ENCODE measurements around the gene SNTG2. TPM values are rescaled to one million over a fixed set of nuclear protein-coding genes. Genes with fewer than 3 reads are reported as not detected.

The SNTG2 gene
- total and polyA plus RNA-seq, 9 donors, result 0.17 to 5.7 (median 1.3) TPM; not detected in 1

- Histone ChIP-seq H3K4me3 (no peak overlapping the region), H3K36me3 (no peaks in the 10 kb centered on the region), H3K27me3 (no peaks in the 10 kb centered on the region), H3K4me1 (ENCODE audit: insufficient read depth) (no peaks in the 10 kb centered on the region), H3K9me3 (no peaks in the 10 kb centered on the region), H3K27ac (no peak overlapping the region)
- intact Hi-C loops (cut with DNase I), result no loop called here
- DNase-seq, result no peak
- WGBS, 3 donors, result 76 to 82% (median 80%) methylated on average over 11 of the region's 11 CpGs
- TF ChIP-seq POLR2A (IDR thresholded peaks at IDR 0.05), result no peak
- TF ChIP-seq, protein P1, sequence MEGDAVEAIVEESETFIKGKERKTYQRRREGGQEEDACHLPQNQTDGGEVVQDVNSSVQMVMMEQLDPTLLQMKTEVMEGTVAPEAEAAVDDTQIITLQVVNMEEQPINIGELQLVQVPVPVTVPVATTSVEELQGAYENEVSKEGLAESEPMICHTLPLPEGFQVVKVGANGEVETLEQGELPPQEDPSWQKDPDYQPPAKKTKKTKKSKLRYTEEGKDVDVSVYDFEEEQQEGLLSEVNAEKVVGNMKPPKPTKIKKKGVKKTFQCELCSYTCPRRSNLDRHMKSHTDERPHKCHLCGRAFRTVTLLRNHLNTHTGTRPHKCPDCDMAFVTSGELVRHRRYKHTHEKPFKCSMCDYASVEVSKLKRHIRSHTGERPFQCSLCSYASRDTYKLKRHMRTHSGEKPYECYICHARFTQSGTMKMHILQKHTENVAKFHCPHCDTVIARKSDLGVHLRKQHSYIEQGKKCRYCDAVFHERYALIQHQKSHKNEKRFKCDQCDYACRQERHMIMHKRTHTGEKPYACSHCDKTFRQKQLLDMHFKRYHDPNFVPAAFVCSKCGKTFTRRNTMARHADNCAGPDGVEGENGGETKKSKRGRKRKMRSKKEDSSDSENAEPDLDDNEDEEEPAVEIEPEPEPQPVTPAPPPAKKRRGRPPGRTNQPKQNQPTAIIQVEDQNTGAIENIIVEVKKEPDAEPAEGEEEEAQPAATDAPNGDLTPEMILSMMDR (IDR thresholded peaks at IDR 0.05), result no peak
- no peak for TF ChIP-seq EP300 (IDR thresholded peaks at IDR 0.05)
Observed at GRCh38 chr2:1257334-1257733, 306.7 kb downstream of the SNTG2 start.

DNA sequence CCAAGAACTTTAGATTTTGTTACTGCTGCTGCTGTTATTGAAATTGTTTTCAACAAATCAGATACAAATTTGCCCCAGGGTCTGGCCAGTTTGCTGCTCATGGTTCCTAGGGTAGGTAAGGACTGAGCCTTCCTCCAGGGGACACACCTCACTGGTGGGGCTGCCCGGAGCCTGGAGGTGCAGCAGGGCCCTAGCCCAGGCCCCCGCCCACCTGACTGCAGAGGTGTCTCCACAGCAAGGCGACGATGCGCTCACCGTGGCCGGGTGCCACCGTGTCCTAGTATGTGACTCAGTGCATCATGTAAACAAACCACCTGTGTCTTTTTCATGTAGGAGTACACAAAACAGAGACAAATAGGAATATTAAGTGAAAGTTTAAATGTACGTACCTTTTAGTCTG, 309.1 kb downstream of the SNTG2 start:
- no peak for TF ChIP-seq POLR2A (IDR thresholded peaks at IDR 0.05)

GRCh38 chr2:1262609-1263008, 312.0 kb downstream of the SNTG2 start:
- Histone ChIP-seq H3K9me3 (no peaks in the 10 kb centered on the region), H3K27ac (no peak overlapping the region), H3K36me3 (no peaks in the 10 kb centered on the region), H3K4me1 (ENCODE audit: insufficient read depth) (no peaks in the 10 kb centered on the region), H3K4me3 (no peak overlapping the region), H3K27me3 (no peaks in the 10 kb centered on the region)
- 83 to 90% (median 90%) methylated on average over 29 of the region's 29 CpGs for WGBS, 3 donors
- DNase-seq, result no peak
- TF ChIP-seq, protein P1 (IDR thresholded peaks at IDR 0.05), result no peak
- TF ChIP-seq POLR2A (IDR thresholded peaks at IDR 0.05) (no peak), EP300 (IDR thresholded peaks at IDR 0.05) (no peak)
- intact Hi-C loops (cut with DNase I), result no loop called here

More for the DNA sequence above, 309.1 kb downstream of the SNTG2 start:
- H3K4me3 ChIP-seq, result no peak overlapping the region
- intact Hi-C loops (cut with DNase I), result no loop called here
- no peak overlapping the region for H3K27ac ChIP-seq
- no peaks in the 10 kb centered on the region for H3K9me3 ChIP-seq
- H3K4me1 ChIP-seq (ENCODE audit: insufficient read depth), result no peaks in the 10 kb centered on the region
- DNase-seq, result no peak
- H3K27me3 ChIP-seq, result no peaks in the 10 kb centered on the region
- H3K36me3 ChIP-seq, result no peaks in the 10 kb centered on the region
- WGBS, 3 donors, result 90 to 91% (median 90%) methylated on average over 9 of the region's 9 CpGs

DNA sequence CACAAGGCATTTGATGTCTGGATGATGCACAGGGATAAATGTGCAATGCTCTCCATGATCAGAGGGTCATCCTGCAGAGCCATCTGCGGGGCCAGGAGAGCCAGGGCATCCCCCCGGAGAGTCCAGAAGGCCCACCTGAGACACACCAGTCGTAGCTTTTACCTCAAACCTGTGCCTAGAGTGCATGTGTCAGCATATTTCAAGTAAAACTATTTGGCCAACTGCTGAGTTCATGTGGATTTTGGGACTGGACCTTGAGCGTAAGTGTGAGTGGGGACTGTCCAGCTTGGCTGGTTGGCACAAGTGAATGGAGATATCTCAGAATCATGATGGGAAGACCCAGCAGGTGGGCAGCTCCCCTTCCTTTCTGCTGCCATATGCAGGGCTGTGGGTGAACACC, 314.8 kb downstream of the SNTG2 start:
- Histone ChIP-seq H3K36me3 (no peaks in the 10 kb centered on the region), H3K27me3 (no peaks in the 10 kb centered on the region), H3K4me3 (no peak overlapping the region), H3K4me1 (ENCODE audit: insufficient read depth) (no peaks in the 10 kb centered on the region), H3K27ac (no peak overlapping the region), H3K9me3 (no peaks in the 10 kb centered on the region)
- intact Hi-C loops (cut with DNase I), result no loop called here
- TF ChIP-seq, protein P1 (IDR thresholded peaks at IDR 0.05), result no peak
- TF ChIP-seq POLR2A (IDR thresholded peaks at IDR 0.05) (no peak), EP300 (IDR thresholded peaks at IDR 0.05) (no peak)
- 69 to 96% (median 88%) methylated on average over 4 of the region's 4 CpGs for WGBS, 3 donors
- no peak for DNase-seq

DNA sequence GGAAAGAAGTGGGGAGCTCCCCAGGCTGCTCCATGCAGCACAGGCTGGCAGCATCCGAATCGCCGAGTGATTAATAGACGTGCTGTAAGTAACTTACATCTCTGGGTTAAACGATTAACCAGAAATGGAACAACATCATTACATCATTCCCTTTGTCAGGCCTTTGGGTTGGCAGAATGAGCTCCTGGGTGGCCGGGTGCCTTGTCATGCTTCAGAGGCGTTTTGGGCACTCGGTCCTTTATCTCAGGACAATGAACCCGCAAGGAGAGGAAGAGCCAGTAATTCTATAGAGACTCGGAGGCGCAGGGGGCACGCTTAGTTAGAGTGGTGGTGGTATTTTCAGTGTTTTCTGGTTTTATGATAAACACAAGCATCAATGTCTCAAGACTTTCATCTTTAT, 315.7 kb downstream of the SNTG2 start:
- no peaks in the 10 kb centered on the region for H3K9me3 ChIP-seq
- H3K4me3 ChIP-seq, result no peak overlapping the region
- no peaks in the 10 kb centered on the region for H3K36me3 ChIP-seq
- H3K27me3 ChIP-seq, result no peaks in the 10 kb centered on the region
- DNase-seq, result no peak
- intact Hi-C loops (cut with DNase I), result no loop called here
- H3K27ac ChIP-seq, result no peak overlapping the region
- no peaks in the 10 kb centered on the region for H3K4me1 ChIP-seq (ENCODE audit: insufficient read depth)
- TF ChIP-seq, protein P1 (IDR thresholded peaks at IDR 0.05), result no peak
- TF ChIP-seq EP300 (IDR thresholded peaks at IDR 0.05) (no peak), POLR2A (IDR thresholded peaks at IDR 0.05) (no peak)
- 86 to 92% (median 89%) methylated on average over 12 of the region's 12 CpGs for WGBS, 3 donors
